HepG2 (cell line): Measurements from ENCODE around the gene IGSF5. TPM values are rescaled to one million over a fixed set of nuclear protein-coding genes. Genes with fewer than 3 reads are reported as not detected.

Source experiments
- ATAC-seq: fragments of 200-7000 bp; cut with Tn5 transposase; 3 replicates; pipeline ENCODE4 v1.9.1; 2020; ENCODE audit warnings: mild to moderate bottlenecking, moderate library complexity
- BruUV-seq: library from RNA; stranded (reverse); fragments of 400-500 nt; replicated peaks from 2 replicates; lab custom pipeline; 2021; lab: Mats Ljungman, UMichigan
- CTCF ChIA-PET: fragments of 300-600 bp; formaldehyde crosslinking; extraction: SDS; loops from one replicate; lab custom pipeline; 2021; ENCODE audit warnings: low total read pairs, inconsistent platforms, low intra/inter-chr PET ratio; lab: Yijun Ruan, JAX
- POLR2A ChIA-PET: fragments of 350-600 bp; sonication (Branson Sonifier 250); formaldehyde crosslinking; loops from one replicate; lab custom pipeline; 2020; ENCODE audit warnings: antibody characterized with exemption, inconsistent platforms; lab: Yijun Ruan, JAX
- DNase-seq: peaks from one replicate; pipeline ENCODE4 v3.0.0-alpha.2; 2015; ENCODE audit warnings: low spot score
- FAIRE-seq: peaks from 3 replicates; lab custom pipeline; 2011; peaks lifted over from hg19 to GRCh38; lab: Jason Lieb, UNC
- H2AFZ ChIP-seq: one replicate; pipeline ENCODE4 v1.6.1; 2011; ENCODE audit warnings: low read length, inconsistent platforms
- H3K27ac ChIP-seq: fragments of 300-600 bp; 3 replicates; pipeline ENCODE4 v1.8.0; 2011; ENCODE audit warnings: mixed run types, mild to moderate bottlenecking, mixed read lengths, low read length, inconsistent platforms; ENCODE audit not compliant: insufficient read depth; ENCODE audit errors: extremely low read length
- H3K27me3 ChIP-seq, 2 experiments: fragments of 200-600 bp in 1 of 2; 2 replicates in 1 of 2; 3 replicates in 1 of 2; pipeline versions ENCODE4 v1.6.0 to v1.8.0; 2011; ENCODE audit warnings: low read length in 2 of 2, mild to moderate bottlenecking in 2 of 2, moderate library complexity in 2 of 2, inconsistent platforms in 1 of 2; ENCODE audit not compliant: insufficient read depth in 2 of 2, control insufficient read depth in 1 of 2
- H3K36me3 ChIP-seq, 2 experiments: fragments of 200-600 bp in 1 of 2; replicated peaks in 1 of 2; 2 replicates in 1 of 2; 3 replicates in 1 of 2; pipeline versions ENCODE4 v1.5.1 to v1.8.0; 2011; ENCODE audit warnings: low read length in 2 of 2, inconsistent platforms in 1 of 2; ENCODE audit not compliant: insufficient read depth in 2 of 2, control insufficient read depth in 1 of 2
- H3K4me1 ChIP-seq: 2 replicates; pipeline ENCODE4 v1.5.1; 2012; ENCODE audit warnings: low read length, inconsistent platforms; ENCODE audit not compliant: insufficient read depth
- H3K4me2 ChIP-seq: 2 replicates; pipeline ENCODE4 v1.6.0; 2011; ENCODE audit warnings: low read depth, low read length, inconsistent platforms
- H3K4me3 ChIP-seq, 3 experiments: fragments of 200-600 bp in 1 of 3; sonication (generic), shearing (Covaris generic) in 1 of 3; replicated peaks in 1 of 3; 2 replicates each; pipeline ENCODE4 v1.5.1; 2011 to 2016; ENCODE audit warnings: low read length in 3 of 3, inconsistent platforms in 2 of 3, low read depth in 2 of 3, mild to moderate bottlenecking in 2 of 3, control low read depth in 1 of 3, mixed read lengths in 1 of 3; ENCODE audit not compliant: insufficient read depth in 1 of 3
- H3K79me2 ChIP-seq: one replicate; pipeline ENCODE4 v1.6.1; 2011; ENCODE audit warnings: low read length, inconsistent platforms; ENCODE audit not compliant: insufficient read depth
- H3K9ac ChIP-seq: 2 replicates; pipeline ENCODE4 v1.6.0; 2011; ENCODE audit warnings: mild to moderate bottlenecking, low read depth, low read length, inconsistent platforms; ENCODE audit not compliant: insufficient read depth
- H3K9me3 ChIP-seq: 2 replicates; pipeline ENCODE4 v1.5.1; 2012; ENCODE audit warnings: mild to moderate bottlenecking, low read length
- H4K20me1 ChIP-seq: 2 replicates; pipeline ENCODE4 v1.6.0; 2011; ENCODE audit warnings: inconsistent platforms, mild to moderate bottlenecking, low read length, moderate library complexity; ENCODE audit not compliant: insufficient read depth
- ELF1 ChIP-seq: sonication (generic); formaldehyde crosslinking; IDR thresholded peaks from 2 replicates; pipeline ENCODE4 v1.4.0; 2020; ENCODE audit warnings: missing genetic modification reagents
- MLX ChIP-seq: IDR thresholded peaks from 2 replicates; pipeline ENCODE4 v1.6.1; 2016
- PAX8 ChIP-seq: sonication (generic); formaldehyde crosslinking; IDR thresholded peaks from 2 replicates; pipeline ENCODE4 v1.8.0; 2022; ENCODE audit warnings: mild to moderate bottlenecking, missing genetic modification reagents, borderline replicate concordance
- POLR2A ChIP-seq, 2 experiments: IDR thresholded peaks; 2 replicates each; pipeline ENCODE4 v1.6.1; 2011; ENCODE audit warnings: low read depth in 2 of 2, low read length in 2 of 2, mild to moderate bottlenecking in 1 of 2, moderate library complexity in 1 of 2; ENCODE audit not compliant: insufficient read depth in 1 of 2
- PRDM10 ChIP-seq: sonication (generic); formaldehyde crosslinking; IDR thresholded peaks from 2 replicates; pipeline ENCODE4 v1.4.0; 2020; ENCODE audit warnings: low read depth, missing genetic modification reagents
- SNAI1 ChIP-seq: sonication (generic); formaldehyde crosslinking; IDR thresholded peaks from 2 replicates; pipeline ENCODE4 v1.5.0; 2020; ENCODE audit warnings: mild to moderate bottlenecking, missing genetic modification reagents, borderline replicate concordance
- ZNF383 ChIP-seq: sonication (generic); formaldehyde crosslinking; IDR thresholded peaks from 2 replicates; pipeline ENCODE4 v1.4.0; 2020; ENCODE audit warnings: missing genetic modification reagents, mild to moderate bottlenecking, borderline replicate concordance
- ZNF543 ChIP-seq: sonication (generic); formaldehyde crosslinking; IDR thresholded peaks from 2 replicates; pipeline ENCODE4 v1.4.0; 2020; ENCODE audit warnings: mild to moderate bottlenecking, missing genetic modification reagents
- ZNF713 ChIP-seq: sonication (generic); formaldehyde crosslinking; IDR thresholded peaks from 2 replicates; pipeline ENCODE4 v1.4.0; 2020; ENCODE audit warnings: mild to moderate bottlenecking, missing genetic modification reagents
- WGBS: methylation state at CpG from one replicate; pipeline ENCODE4 v1.1.6; 2017; ENCODE audit warnings: low lambda C conversion rate; 5-methylcytosine and 5-hydroxymethylcytosine counted together
- in situ Hi-C: cut with HindIII; loops from 2 replicates; pipeline ENCODE4 v1.10.0; 2017; ENCODE audit warnings: low pct_unique_long_range_greater_than_20kb; ENCODE audit not compliant: extremely low pct_ligation_motif_present
- intact Hi-C: fragments of 100-400 bp; cut with micrococcal nuclease; formaldehyde crosslinking; loops from one replicate; pipeline ENCODE4 v1.10.0; 2022; ENCODE audit not compliant: unreplicated experiment
- polyA plus RNA-seq, 8 experiments: library from polyadenylated mRNA; depleted of rRNA in 3 of 8; stranded (reverse) in 7 of 8; unstranded in 1 of 8; fragments of >200 nt; fragmentation: Illumina TruSeq in 4 of 8; extraction: Trizol in 4 of 8; gene quantifications; 2 replicates each; pipeline versions ENCODE4 v1.2.1 to v1.2.3, GENCODE V29; 2011 to 2016; ENCODE audit warnings: low read depth in 4 of 8, missing spikeins in 1 of 8, mixed read lengths in 1 of 8; ENCODE audit not compliant: insufficient read depth in 1 of 8
- total RNA-seq, 5 experiments: library from RNA; depleted of rRNA; stranded (reverse); fragments of >200 nt; fragmentation: Illumina TruSeq; extraction: Trizol; gene quantifications; 2 replicates each; pipeline ENCODE4 v1.2.3, GENCODE V29; 2016; ENCODE audit warnings: low read depth in 1 of 5

Gene IGSF5
- total and polyA plus RNA-seq, 2 of the 13 experiments (the other 11 are each of a cell fraction or from before 2014, with no cell fraction given): not detected

GRCh38 chr21:39799178-39799577 is 54.2 kb downstream of the IGSF5 start:
- H3K27ac ChIP-seq: no peak overlapping the region
- DNase-seq (no peak), ATAC-seq (no peak), FAIRE-seq (no peak)
- H2AFZ ChIP-seq: no peak overlapping the region
- in situ Hi-C loops: loop anchor here (25.0 kb wide), 1 partner anchor 313 kb away; no protein-coding TSS in a partner anchor
- no peak overlapping the region for H3K9ac ChIP-seq
- ChIA-PET POLR2A (no interaction called here), CTCF (no interaction called here)
- no TSS peak for BruUV-seq
- H3K4me2 ChIP-seq: no peak overlapping the region
- no peaks in the 10 kb centered on the region for H3K4me1 ChIP-seq
- no peak for TF ChIP-seq PAX8 (CRISPR knock-in tag)
- no peak for TF ChIP-seq ELF1 (CRISPR knock-in tag)
- TF ChIP-seq POLR2A (IDR thresholded peaks at IDR 0.05; ENCODE audit: insufficient read depth in 1 of 2, low read depth in 2 of 2, low read length in 2 of 2): no peak
- TF ChIP-seq ZNF713 (CRISPR knock-in tag): no peak
- no peak for TF ChIP-seq SNAI1 (CRISPR knock-in tag)
- no peak for TF ChIP-seq ZNF383 (CRISPR knock-in tag)
- TF ChIP-seq ZNF543: no peak
- TF ChIP-seq PRDM10 (CRISPR knock-in tag): no peak
- TF ChIP-seq MLX: no peak
- no peaks in the 10 kb centered on the region for H3K27me3 ChIP-seq
- H3K4me3 ChIP-seq: no peak overlapping the region
- peaks cover 62% of the 10 kb centered on the region for H3K9me3 ChIP-seq
- no peaks in the 10 kb centered on the region for H3K79me2 ChIP-seq
- intact Hi-C loops: no loop called here
- H3K36me3 ChIP-seq: no peaks in the 10 kb centered on the region
- 64% methylated on average over 7 of the region's 7 CpGs for WGBS
- H4K20me1 ChIP-seq: no peaks in the 10 kb centered on the region
